22Rv1 (cell line): ENCODE data around the gene MMP24OS.

Experiments
- CTCF ChIP-seq: fragments of 450-650 bp; IDR thresholded peaks from 2 replicates; pipeline ENCODE4 v1.5.1; 2017; ENCODE audit warnings: mild to moderate bottlenecking
- ZFX ChIP-seq: fragments of 450-650 bp; IDR thresholded peaks from 2 replicates; pipeline ENCODE4 v1.6.1; 2017; ENCODE audit warnings: antibody characterized with exemption, borderline replicate concordance

- no peak for TF ChIP-seq CTCF
- TF ChIP-seq ZFX, result no peak
These were observed 6.0 kb downstream of the MMP24OS start for GRCh38 chr20:35271904-35272303.
